Panc1 (cell line): ENCODE results near the gene WASF2. TPM values are rescaled to one million over a fixed set of nuclear protein-coding genes. Genes with fewer than 3 reads are reported as not detected.
A peak's percentile ranks its signal among the peaks of the same experiment; 100 is the strongest.

Experiments used
- ATAC-seq: fragments of 200-7000 bp; cut with Tn5 transposase; 2 replicates; pipeline ENCODE4 v1.9.1; 2020; ENCODE audit warnings: mild to moderate bottlenecking, moderate library complexity
- BruUV-seq: library from RNA; stranded (reverse); fragments of 400-500 nt; replicated peaks from 2 replicates; lab custom pipeline; 2021; lab: Mats Ljungman, UMichigan
- CTCF ChIA-PET: fragments of 300-600 bp; sonication (Branson Sonifier 250); formaldehyde crosslinking; loops from one replicate; lab custom pipeline; 2022; ENCODE audit warnings: antibody characterized with exemption; lab: Charles Lee
- POLR2A ChIA-PET: fragments of 300-600 bp; sonication (Branson Sonifier 250); formaldehyde crosslinking; loops from one replicate; lab custom pipeline; 2022; ENCODE audit warnings: antibody characterized with exemption; lab: Charles Lee
- DNase-seq: peaks from one replicate; pipeline ENCODE4 v3.0.0-alpha.2; 2010; ENCODE audit warnings: low read depth, low spot score
- H3K27ac ChIP-seq: 2 replicates; pipeline ENCODE4 v1.5.1; 2011; ENCODE audit warnings: mild to moderate bottlenecking, low read length, inconsistent platforms
- H3K27me3 ChIP-seq: fragments of 200-500 bp; sonication (Bioruptor generic); 2 replicates; pipeline ENCODE4 v1.6.0; 2014; ENCODE audit warnings: low read length, inconsistent platforms; ENCODE audit not compliant: control insufficient read depth, insufficient read depth
- H3K36me3 ChIP-seq: fragments of 200-500 bp; sonication (Bioruptor generic); 2 replicates; pipeline ENCODE4 v1.5.1; 2014; ENCODE audit warnings: inconsistent platforms, mild to moderate bottlenecking, low read length, moderate library complexity; ENCODE audit not compliant: control insufficient read depth, insufficient read depth
- H3K4me1 ChIP-seq: 2 replicates; pipeline ENCODE4 v1.5.1; 2011; ENCODE audit warnings: inconsistent platforms, mild to moderate bottlenecking, low read length, moderate library complexity; ENCODE audit not compliant: control insufficient read depth, insufficient read depth
- H3K4me3 ChIP-seq, 2 experiments: 2 replicates each; pipeline ENCODE4 v1.5.1; 2011 to 2012; ENCODE audit warnings: low read depth in 2 of 2, low read length in 2 of 2, mild to moderate bottlenecking in 2 of 2, inconsistent platforms in 1 of 2, moderate library complexity in 1 of 2
- H3K9me3 ChIP-seq: fragments of 200-500 bp; sonication (Bioruptor generic); 2 replicates; pipeline ENCODE4 v1.5.1; 2014; ENCODE audit warnings: low read depth, mild to moderate bottlenecking, inconsistent platforms, low read length, moderate library complexity; ENCODE audit not compliant: control insufficient read depth, insufficient read depth
- POLR2AphosphoS5 ChIP-seq: IDR thresholded peaks from 2 replicates; pipeline ENCODE4 v1.6.1; 2012; ENCODE audit warnings: mild to moderate bottlenecking, low read depth, low read length, moderate library complexity
- SIN3A ChIP-seq: IDR thresholded peaks from 2 replicates; pipeline ENCODE4 v1.6.1; 2012; ENCODE audit warnings: low read depth, mild to moderate bottlenecking, low read length, moderate library complexity, borderline replicate concordance; ENCODE audit not compliant: insufficient read depth
- TCF7L2 ChIP-seq: IDR thresholded peaks from 2 replicates; pipeline ENCODE4 v1.6.1; 2011; ENCODE audit warnings: mild to moderate bottlenecking, low read depth, low read length, inconsistent platforms
- in situ Hi-C: cut with HindIII; loops from 2 replicates; pipeline ENCODE4 v1.10.0; 2016; ENCODE audit warnings: low sequenced_read_pairs, low pct_unique_long_range_greater_than_20kb
- intact Hi-C: fragments of 100-400 bp; cut with micrococcal nuclease; formaldehyde crosslinking; loops from one replicate; pipeline ENCODE4 v1.10.0; 2022; ENCODE audit not compliant: unreplicated experiment
- total RNA-seq: library from RNA; stranded (reverse); gene quantifications from one replicate; pipeline ENCODE4 v1.2.1, GENCODE V29; 2021; ENCODE audit not compliant: unreplicated experiment
- TF ChIP-seq, protein P1 (sequence below): fragments of 450-650 bp; IDR thresholded peaks from 2 replicates; pipeline ENCODE4 v1.5.1; 2017; ENCODE audit warnings: mild to moderate bottlenecking
- TF ChIP-seq, protein P2 (sequence below), 2 experiments: IDR thresholded peaks; 2 replicates each; pipeline ENCODE4 v1.6.1; 2011 to 2012; ENCODE audit warnings: low read depth in 2 of 2, control low read depth in 1 of 2, low read length in 1 of 2, mild to moderate bottlenecking in 1 of 2, moderate library complexity in 1 of 2; ENCODE audit not compliant: insufficient read depth in 1 of 2

The WASF2 gene
- total RNA-seq, 1 experiment from 2014 or later, result 121 TPM

DNA sequence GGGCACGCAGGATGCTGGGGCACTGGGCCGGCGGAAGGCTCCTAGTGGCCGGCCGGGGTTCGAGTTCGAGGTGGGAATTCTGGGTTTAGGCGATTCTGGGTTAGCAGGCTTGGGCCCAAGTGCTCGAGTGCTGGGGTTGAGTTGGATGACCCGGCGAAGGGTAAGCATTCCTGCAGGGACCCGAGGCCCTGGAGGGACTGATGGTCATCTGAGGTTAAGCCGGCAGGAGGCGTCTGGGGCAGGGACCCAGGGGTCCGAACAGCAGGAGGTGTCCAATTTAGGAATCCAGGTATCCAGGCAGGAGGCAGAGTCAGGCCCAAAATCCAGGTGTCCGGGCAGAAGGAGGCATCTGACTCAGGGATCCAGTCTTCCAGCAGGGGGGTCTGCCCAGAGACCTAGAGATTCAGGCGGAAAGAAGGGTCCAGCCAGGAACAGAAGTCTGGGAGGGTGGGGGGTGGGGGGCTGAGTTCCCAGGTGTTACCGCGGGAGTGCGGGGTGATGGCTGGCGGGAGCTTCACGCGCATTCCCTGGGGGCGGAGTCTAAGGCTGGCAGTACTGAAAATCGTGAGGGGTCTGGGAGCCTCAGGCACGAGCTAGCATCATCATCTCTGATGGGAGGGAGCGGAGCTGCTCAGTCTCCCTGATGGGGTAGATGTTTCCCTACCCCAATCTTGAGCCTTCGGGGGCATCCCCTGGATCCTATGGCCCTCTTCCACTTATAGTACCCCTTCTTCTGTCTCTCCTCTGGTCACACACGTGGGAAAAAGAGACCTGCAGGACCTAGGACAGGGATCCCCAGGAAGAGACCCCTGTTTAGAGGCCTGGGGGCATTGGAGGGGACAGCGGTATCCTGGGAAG is 97.0 kb downstream of the WASF2 start:
- ATAC-seq, result peak; percentile 52
- in situ Hi-C loops, result no loop called here
- TF ChIP-seq, protein P1, sequence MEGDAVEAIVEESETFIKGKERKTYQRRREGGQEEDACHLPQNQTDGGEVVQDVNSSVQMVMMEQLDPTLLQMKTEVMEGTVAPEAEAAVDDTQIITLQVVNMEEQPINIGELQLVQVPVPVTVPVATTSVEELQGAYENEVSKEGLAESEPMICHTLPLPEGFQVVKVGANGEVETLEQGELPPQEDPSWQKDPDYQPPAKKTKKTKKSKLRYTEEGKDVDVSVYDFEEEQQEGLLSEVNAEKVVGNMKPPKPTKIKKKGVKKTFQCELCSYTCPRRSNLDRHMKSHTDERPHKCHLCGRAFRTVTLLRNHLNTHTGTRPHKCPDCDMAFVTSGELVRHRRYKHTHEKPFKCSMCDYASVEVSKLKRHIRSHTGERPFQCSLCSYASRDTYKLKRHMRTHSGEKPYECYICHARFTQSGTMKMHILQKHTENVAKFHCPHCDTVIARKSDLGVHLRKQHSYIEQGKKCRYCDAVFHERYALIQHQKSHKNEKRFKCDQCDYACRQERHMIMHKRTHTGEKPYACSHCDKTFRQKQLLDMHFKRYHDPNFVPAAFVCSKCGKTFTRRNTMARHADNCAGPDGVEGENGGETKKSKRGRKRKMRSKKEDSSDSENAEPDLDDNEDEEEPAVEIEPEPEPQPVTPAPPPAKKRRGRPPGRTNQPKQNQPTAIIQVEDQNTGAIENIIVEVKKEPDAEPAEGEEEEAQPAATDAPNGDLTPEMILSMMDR, result peak; percentile 43
- TF ChIP-seq TCF7L2, result no peak
- Histone ChIP-seq H3K27me3 (no peaks in the 10 kb centered on the region), H3K27ac (peak overlapping the region; percentile 69), H3K9me3 (no peaks in the 10 kb centered on the region), H3K4me1 (peaks cover 6% of the 10 kb centered on the region), H3K36me3 (no peaks in the 10 kb centered on the region), H3K4me3 (peak overlapping the region; percentile 65 to 71)
- intact Hi-C loops, result loop anchor here (5.0 to 10.0 kb wide), 2 partner anchors 214 to 272 kb away; no protein-coding TSS in a partner anchor
- no peak for DNase-seq
- POLR2A ChIA-PET, result no interaction called here
- CTCF ChIA-PET, result interaction anchor here (0.8 to 1.1 kb wide), 2 partner anchors 27 to 214 kb away, joined by 4 to 5 read pairs; no protein-coding TSS in a partner anchor
- BruUV-seq, result no TSS peak

DNA sequence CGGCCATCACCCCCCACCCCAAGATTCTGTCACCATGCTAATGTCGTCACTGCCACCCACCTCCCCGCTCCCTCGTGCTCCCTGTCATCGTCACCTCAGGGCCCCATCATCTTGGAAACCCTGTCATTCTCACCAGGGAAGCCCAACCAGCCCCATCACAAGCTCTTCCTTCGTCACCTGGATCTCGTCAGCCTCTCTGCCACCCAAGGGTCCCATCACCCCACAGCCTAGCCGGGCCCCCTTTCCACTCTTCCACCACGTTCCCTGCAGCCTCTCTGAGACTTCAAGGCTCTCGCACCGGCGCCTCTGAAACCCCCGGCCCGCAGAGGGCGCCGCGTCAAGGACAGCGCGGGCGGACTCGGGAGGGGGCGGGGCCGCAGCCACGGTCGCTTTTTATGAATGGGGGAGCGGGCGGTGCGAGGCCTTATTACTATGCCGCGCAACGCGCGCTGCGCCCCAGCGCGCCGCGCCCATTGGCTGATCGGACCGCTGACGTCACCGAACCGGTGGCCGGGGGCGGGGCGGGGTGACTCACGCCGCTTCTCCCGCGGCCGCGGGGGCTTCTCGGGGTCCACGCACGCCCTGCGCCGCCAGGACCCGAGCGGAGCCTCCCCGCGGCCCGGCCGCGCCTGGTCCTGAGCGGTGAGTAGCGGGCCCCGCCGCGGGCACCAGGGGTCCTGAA is 97.7 kb downstream of the WASF2 start, which contains the start of gene GPR3:
GPR3 (plus strand) TSS at position 527 of the 682 bp plus-strand sequence. CDS start 1,177 bp downstream, outside the sequence.
- ATAC-seq (peak; percentile 96), DNase-seq (no peak)
- ChIA-PET CTCF (interaction anchor here (0.6 to 1.5 kb wide), 5 partner anchors 11 to 93 kb away, joined by 3 to 13 read pairs (median 4); no protein-coding TSS in a partner anchor), POLR2A (interaction anchor here (0.7 kb wide), 1 partner anchor 9 kb away, joined by 3 read pairs; the partner anchor contains the start of gene CD164L2)
- TF ChIP-seq, protein P2, sequence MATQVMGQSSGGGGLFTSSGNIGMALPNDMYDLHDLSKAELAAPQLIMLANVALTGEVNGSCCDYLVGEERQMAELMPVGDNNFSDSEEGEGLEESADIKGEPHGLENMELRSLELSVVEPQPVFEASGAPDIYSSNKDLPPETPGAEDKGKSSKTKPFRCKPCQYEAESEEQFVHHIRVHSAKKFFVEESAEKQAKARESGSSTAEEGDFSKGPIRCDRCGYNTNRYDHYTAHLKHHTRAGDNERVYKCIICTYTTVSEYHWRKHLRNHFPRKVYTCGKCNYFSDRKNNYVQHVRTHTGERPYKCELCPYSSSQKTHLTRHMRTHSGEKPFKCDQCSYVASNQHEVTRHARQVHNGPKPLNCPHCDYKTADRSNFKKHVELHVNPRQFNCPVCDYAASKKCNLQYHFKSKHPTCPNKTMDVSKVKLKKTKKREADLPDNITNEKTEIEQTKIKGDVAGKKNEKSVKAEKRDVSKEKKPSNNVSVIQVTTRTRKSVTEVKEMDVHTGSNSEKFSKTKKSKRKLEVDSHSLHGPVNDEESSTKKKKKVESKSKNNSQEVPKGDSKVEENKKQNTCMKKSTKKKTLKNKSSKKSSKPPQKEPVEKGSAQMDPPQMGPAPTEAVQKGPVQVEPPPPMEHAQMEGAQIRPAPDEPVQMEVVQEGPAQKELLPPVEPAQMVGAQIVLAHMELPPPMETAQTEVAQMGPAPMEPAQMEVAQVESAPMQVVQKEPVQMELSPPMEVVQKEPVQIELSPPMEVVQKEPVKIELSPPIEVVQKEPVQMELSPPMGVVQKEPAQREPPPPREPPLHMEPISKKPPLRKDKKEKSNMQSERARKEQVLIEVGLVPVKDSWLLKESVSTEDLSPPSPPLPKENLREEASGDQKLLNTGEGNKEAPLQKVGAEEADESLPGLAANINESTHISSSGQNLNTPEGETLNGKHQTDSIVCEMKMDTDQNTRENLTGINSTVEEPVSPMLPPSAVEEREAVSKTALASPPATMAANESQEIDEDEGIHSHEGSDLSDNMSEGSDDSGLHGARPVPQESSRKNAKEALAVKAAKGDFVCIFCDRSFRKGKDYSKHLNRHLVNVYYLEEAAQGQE (IDR thresholded peaks at IDR 0.05; ENCODE audit: insufficient read depth in 1 of 2, low read depth in 2 of 2, low read length in 1 of 2), result no peak
- no peak for TF ChIP-seq SIN3A
- 0 out of 2 replicates have a peak, but pooled peaks have one; percentile 20 for TF ChIP-seq POLR2AphosphoS5
- TF ChIP-seq, protein P1, result peak; percentile 86
- peak; percentile 81 for TF ChIP-seq TCF7L2
- Histone ChIP-seq H3K27me3 (no peaks in the 10 kb centered on the region), H3K27ac (peak within 1 kb of the TSS; percentile 69), H3K4me1 (peaks cover 6% of the 10 kb centered on the region), H3K4me3 (peak within 1 kb of the TSS; percentile 65 to 71), H3K9me3 (no peaks in the 10 kb centered on the region), H3K36me3 (no peaks in the 10 kb centered on the region)
- in situ Hi-C loops, result no loop called here
- intact Hi-C loops, result loop anchor here (5.0 to 10.0 kb wide), 2 partner anchors 215 to 273 kb away; no protein-coding TSS in a partner anchor
- no TSS peak for BruUV-seq
